ENCODE measurements around the gene TMOD4. TPM values are rescaled to one million over a fixed set of nuclear protein-coding genes. Genes with fewer than 3 reads are reported as not detected.

The TMOD4 gene
- total and polyA plus RNA-seq, 2 of the 13 experiments (the other 11 are each of a cell fraction or from before 2014, with no cell fraction given) = 0.66 TPM; not detected in 1

DNA sequence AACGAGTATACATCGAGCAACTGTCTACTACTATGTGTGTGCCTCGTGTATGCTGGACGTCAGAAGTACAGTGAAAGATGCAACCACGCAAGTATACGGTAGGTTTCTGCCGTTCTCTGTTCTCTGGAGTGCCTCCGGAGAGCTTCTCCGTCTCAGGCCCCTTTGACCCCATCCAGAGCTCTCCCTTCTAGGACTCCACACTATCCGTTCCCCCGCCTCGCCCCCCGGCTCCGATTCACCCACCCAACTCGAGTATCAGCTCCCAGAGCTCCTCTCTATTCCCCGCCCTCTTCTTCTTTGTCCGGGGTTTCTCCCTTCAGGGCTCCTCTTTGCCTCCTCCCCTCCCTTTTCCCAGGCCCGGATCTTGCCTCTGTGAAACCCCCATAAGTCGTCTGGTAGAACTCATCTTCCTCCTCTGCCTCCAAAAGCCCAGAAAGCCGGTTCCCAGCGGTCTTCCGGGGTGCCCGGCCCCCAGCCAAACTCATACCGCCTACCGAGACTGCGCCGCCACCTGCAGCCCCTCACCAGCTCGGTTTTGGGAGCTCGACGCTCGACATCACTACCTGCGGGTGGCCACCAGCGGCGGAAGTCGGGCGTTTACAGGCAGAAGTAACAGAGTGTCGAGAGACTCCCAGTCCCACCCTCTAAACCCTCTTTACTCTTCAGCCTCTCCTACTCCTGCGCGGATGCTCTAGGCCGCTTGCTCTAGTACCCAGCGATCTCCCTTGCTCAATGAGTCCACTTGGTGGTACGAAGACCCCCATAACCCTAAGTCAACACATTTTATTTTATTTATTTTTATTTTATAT is 14.1 kb upstream of the TMOD4 start, which contains the start of gene VPS72 (continued):
- TF ChIP-seq, protein P1, sequence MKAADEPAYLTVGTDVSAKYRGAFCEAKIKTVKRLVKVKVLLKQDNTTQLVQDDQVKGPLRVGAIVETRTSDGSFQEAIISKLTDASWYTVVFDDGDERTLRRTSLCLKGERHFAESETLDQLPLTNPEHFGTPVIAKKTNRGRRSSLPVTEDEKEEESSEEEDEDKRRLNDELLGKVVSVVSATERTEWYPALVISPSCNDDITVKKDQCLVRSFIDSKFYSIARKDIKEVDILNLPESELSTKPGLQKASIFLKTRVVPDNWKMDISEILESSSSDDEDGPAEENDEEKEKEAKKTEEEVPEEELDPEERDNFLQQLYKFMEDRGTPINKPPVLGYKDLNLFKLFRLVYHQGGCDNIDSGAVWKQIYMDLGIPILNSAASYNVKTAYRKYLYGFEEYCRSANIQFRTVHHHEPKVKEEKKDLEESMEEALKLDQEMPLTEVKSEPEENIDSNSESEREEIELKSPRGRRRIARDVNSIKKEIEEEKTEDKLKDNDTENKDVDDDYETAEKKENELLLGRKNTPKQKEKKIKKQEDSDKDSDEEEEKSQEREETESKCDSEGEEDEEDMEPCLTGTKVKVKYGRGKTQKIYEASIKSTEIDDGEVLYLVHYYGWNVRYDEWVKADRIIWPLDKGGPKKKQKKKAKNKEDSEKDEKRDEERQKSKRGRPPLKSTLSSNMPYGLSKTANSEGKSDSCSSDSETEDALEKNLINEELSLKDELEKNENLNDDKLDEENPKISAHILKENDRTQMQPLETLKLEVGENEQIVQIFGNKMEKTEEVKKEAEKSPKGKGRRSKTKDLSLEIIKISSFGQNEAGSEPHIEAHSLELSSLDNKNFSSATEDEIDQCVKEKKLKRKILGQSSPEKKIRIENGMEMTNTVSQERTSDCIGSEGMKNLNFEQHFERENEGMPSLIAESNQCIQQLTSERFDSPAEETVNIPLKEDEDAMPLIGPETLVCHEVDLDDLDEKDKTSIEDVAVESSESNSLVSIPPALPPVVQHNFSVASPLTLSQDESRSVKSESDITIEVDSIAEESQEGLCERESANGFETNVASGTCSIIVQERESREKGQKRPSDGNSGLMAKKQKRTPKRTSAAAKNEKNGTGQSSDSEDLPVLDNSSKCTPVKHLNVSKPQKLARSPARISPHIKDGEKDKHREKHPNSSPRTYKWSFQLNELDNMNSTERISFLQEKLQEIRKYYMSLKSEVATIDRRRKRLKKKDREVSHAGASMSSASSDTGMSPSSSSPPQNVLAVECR (CRISPR knock-in tag; IDR thresholded peaks at IDR 0.05; ENCODE audit: borderline replicate concordance) = peak; percentile 92
- TF ChIP-seq ZBTB7B (CRISPR knock-in tag; IDR thresholded peaks at IDR 0.05) (peak; percentile 95), MAFK (conservative IDR thresholded peaks at IDR 0.05 in 1 of 2, IDR thresholded peaks at IDR 0.05 in 1 of 2; ENCODE audit: low read length in 2 of 2) (peak in 1 of 2 experiments; percentile 10; a peak in 1 of 4 replicates), SIN3B (IDR thresholded peaks at IDR 0.05; ENCODE audit: low read length) (peak; percentile 79; the same call in 1 of the 2 replicates), TP53 (CRISPR knock-in tag; conservative IDR thresholded peaks at IDR 0.05) (peak; percentile 28; the same call in 1 of the 2 replicates), NR3C1 (CRISPR knock-in tag; IDR thresholded peaks at IDR 0.05) (no peak), HIVEP1 (CRISPR knock-in tag; IDR thresholded peaks at IDR 0.05) (0 out of 2 replicates have a peak, but pooled peaks have one; percentile 57), SAP130 (CRISPR knock-in tag; IDR thresholded peaks at IDR 0.05; ENCODE audit: low read depth) (peak; percentile 96), RAD21 (CRISPR knock-in tag; IDR thresholded peaks at IDR 0.05) (peak; percentile 14; the same call in 1 of the 2 replicates), HNRNPLL (IDR thresholded peaks at IDR 0.05; ENCODE audit: low read depth, low read length, poor library complexity, severe bottlenecking) (peak; percentile 71), SP1 (IDR thresholded peaks at IDR 0.05) (no peak), SP1 (CRISPR knock-in tag; IDR thresholded peaks at IDR 0.05) (peak; percentile 85), ZKSCAN8 (CRISPR knock-in tag; IDR thresholded peaks at IDR 0.05; ENCODE audit: borderline replicate concordance) (peak; percentile 78; the same call in 1 of the 2 replicates), ZNF746 (CRISPR knock-in tag; IDR thresholded peaks at IDR 0.05) (no peak), ATAD3A (CRISPR knock-in tag; IDR thresholded peaks at IDR 0.05) (no peak), TAF1 (CRISPR knock-in tag; IDR thresholded peaks at IDR 0.05) (peak; percentile 84), HCFC1 (IDR thresholded peaks at IDR 0.05; ENCODE audit: low read depth, low read length) (peak; percentile 70; the same call in 1 of the 2 replicates), AHR (CRISPR knock-in tag; IDR thresholded peaks at IDR 0.05) (peak; percentile 37; the same call in 1 of the 2 replicates)
- TF ChIP-seq, protein P2, sequence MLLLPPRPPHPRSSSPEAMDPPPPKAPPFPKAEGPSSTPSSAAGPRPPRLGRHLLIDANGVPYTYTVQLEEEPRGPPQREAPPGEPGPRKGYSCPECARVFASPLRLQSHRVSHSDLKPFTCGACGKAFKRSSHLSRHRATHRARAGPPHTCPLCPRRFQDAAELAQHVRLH (CRISPR knock-in tag; IDR thresholded peaks at IDR 0.05; ENCODE audit: borderline replicate concordance, low read depth) = peak; percentile 72
- TF ChIP-seq, protein P3, sequence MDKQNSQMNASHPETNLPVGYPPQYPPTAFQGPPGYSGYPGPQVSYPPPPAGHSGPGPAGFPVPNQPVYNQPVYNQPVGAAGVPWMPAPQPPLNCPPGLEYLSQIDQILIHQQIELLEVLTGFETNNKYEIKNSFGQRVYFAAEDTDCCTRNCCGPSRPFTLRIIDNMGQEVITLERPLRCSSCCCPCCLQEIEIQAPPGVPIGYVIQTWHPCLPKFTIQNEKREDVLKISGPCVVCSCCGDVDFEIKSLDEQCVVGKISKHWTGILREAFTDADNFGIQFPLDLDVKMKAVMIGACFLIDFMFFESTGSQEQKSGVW (CRISPR knock-in tag; IDR thresholded peaks at IDR 0.05; ENCODE audit: borderline replicate concordance) = no peak
- TF ChIP-seq, protein P4, sequence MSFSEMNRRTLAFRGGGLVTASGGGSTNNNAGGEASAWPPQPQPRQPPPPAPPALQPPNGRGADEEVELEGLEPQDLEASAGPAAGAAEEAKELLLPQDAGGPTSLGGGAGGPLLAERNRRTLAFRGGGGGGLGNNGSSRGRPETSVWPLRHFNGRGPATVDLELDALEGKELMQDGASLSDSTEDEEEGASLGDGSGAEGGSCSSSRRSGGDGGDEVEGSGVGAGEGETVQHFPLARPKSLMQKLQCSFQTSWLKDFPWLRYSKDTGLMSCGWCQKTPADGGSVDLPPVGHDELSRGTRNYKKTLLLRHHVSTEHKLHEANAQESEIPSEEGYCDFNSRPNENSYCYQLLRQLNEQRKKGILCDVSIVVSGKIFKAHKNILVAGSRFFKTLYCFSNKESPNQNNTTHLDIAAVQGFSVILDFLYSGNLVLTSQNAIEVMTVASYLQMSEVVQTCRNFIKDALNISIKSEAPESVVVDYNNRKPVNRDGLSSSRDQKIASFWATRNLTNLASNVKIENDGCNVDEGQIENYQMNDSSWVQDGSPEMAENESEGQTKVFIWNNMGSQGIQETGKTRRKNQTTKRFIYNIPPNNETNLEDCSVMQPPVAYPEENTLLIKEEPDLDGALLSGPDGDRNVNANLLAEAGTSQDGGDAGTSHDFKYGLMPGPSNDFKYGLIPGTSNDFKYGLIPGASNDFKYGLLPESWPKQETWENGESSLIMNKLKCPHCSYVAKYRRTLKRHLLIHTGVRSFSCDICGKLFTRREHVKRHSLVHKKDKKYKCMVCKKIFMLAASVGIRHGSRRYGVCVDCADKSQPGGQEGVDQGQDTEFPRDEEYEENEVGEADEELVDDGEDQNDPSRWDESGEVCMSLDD (CRISPR knock-in tag; IDR thresholded peaks at IDR 0.05; ENCODE audit: borderline replicate concordance) = peak; percentile 44; the same call in 1 of the 2 replicates

Data from HepG2 (cell line).